ENCODE data around the gene SPG7. TPM values are rescaled to one million over a fixed set of nuclear protein-coding genes. Genes with fewer than 3 reads are reported as not detected.

The SPG7 gene
- total RNA-seq, 2 donors from 2014 or later: 64.1 to 65.2 TPM

DNA sequence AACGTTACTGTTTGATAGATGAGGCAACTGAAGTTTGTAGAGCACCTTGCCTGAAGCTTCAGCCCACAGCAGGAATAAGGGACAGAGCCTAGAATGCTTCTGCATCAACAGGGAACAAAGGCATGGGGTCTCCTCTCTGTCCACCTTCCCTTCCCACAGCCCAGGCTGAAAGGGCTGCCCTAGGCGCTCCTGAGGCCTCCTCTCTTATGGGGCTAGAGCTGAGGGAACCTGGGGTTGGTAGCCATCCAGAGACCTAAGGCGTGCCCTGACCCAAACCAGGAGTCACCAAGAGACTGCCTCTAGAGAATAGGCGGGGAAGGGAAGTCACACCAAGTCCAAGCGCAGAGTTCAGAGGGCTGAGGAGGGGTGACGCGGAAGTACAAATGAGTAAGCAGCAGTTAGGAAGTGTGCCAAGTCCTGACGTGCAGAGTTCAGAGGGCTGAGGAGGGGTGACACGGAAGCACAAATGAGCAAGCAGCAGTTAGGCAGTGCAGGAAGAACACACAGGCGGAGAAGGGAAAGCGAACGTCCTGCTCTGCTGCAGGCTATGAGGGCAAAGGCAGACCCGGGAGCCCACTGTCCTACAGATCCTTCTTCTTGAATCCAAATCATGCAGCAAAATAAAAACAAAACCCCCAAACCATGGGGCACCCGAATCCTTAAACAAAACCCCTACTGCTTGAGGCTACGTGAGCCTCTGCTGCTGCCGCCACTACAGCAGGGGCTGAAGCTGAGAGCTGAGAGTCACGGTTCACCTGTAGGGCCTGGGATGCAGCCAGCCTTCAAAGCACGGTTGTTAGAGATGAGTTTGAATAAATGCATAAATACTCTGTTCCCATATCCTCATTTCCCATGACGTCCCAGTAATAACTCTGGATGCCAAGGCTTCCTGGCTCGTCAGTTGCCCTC is 2.7 kb upstream of the SPG7 start:
- peak; percentile 96 for DNase-seq (ENCODE audit: low spot score)
- intact Hi-C loops (cut with DNase I): loop anchor here (10.0 kb wide), 2 partner anchors 161 to 261 kb away; no protein-coding TSS in a partner anchor

DNA sequence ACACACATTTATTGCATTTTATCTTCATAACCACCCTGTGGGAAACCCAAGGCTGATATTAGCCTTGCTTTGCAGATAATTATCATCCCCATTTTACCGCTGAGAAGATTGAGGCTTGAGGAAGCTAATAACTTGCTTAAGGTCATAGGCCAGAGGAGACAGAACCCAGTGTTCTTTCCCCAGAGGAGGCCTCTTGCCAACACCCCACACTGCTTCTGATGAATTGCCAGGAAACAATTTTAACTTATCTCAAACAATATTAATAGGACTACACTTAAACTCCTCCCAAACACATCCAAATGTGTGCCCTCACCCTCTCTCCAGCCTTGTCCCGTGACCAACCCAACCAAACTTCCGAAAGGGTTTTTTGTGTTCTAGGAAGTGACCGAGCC is 2.1 kb upstream of the SPG7 start:
- intact Hi-C loops (cut with DNase I): loop anchor here (10.0 kb wide), 2 partner anchors 161 to 261 kb away; no protein-coding TSS in a partner anchor

DNA sequence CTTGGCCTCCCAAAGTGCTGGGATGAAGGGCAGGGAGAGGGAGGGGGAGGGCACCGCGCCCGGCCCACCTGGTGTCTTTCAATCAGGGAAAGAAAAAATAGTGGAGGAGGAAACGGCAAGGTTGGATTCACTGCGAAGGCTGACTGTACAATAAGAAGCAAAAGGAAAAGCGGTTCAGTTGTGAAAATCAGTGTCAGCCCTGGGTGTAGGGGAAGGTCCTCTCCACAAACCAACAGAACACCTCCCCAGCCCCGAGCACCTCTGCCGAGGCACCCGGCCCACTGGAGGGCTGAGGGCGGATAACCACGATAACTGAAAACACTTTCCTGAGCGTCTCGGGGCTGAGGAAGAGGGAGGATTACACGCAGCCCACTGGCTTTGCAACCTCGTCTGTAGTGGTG is 1.4 kb upstream of the SPG7 start:
- DNase-seq (ENCODE audit: low spot score): no peak
- intact Hi-C loops (cut with DNase I): loop anchor here (10.0 kb wide), 2 partner anchors 162 to 262 kb away; no protein-coding TSS in a partner anchor

More for the DNA sequence above, 2.1 kb upstream of the SPG7 start:
- no peak for DNase-seq (ENCODE audit: low spot score)

DNA sequence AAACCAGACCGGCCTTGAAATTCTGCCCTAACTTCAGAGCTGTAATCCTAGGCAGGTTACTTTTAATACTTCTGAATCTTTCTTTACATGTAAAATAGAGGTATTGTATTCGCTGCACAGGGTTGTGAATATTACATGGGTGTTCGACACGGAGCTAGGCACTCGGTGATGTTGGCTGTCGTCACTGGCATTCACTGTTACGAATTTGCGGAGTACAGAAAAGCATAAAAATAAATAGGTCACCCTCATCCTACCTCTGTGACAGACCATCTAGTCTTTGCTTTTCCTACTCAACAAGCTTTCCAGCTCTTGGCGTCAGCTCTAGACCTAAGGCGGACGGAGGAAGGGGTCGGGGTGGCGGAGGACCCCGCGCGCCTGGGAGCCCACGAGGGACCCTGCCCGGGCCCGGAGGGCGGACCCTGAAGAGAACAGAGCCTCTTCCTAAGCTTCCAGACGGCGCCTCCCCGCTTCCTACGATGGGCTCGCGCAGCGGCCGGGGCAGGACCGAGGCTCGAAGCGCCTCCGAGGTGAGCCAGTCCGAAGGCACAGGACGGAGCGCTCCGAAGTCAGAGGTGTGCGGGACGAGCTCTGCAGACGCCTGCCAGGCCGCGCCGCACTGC is 879 bp upstream of the SPG7 start:
- intact Hi-C loops (cut with DNase I): loop anchor here (10.0 kb wide), 2 partner anchors 163 to 263 kb away; no protein-coding TSS in a partner anchor

DNA sequence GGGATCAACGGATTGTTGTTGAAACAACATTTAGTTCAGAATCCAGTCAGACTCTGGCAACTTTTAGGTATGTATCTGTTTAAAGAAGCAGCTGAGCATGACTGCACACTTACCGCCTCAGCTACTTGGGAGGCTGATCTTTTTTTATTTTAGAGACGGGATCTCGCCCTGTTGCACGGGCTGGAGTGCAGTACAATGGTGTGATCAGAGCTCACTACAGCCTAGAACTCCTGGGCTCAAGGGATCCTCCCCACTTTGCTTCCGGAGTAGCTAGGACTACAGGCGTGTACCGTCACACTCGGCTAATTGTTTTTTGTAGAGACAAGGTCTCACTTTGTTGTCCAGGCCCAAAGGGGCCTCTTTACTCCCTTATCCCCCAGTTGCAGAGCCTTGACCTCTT is 2.3 kb downstream of the SPG7 start:
- DNase-seq (ENCODE audit: low spot score): no peak
- intact Hi-C loops (cut with DNase I): no loop called here

More for the DNA sequence above, 879 bp upstream of the SPG7 start:
- no peak for DNase-seq (ENCODE audit: low spot score)

DNA sequence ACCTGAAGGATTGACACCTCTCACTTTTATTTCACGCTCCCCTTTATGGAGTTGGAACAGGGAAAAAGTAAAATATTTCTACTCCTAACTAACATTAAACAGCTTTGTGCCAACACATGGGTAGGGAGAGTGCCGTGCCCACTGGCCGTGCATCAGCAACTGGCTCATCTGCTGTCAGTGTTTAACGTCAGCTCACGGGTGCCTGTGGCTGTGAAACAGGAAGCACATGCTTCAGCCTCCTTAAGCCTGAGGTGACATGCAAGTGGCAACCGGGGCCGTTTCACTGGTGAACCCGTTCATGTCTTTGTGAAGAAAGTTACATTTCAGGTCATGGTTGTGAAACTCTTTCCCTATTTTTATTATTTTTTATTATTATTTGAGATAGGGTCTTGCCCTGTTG is 3.2 kb downstream of the SPG7 start:
- intact Hi-C loops (cut with DNase I): no loop called here
- DNase-seq (ENCODE audit: low spot score): no peak

DNA sequence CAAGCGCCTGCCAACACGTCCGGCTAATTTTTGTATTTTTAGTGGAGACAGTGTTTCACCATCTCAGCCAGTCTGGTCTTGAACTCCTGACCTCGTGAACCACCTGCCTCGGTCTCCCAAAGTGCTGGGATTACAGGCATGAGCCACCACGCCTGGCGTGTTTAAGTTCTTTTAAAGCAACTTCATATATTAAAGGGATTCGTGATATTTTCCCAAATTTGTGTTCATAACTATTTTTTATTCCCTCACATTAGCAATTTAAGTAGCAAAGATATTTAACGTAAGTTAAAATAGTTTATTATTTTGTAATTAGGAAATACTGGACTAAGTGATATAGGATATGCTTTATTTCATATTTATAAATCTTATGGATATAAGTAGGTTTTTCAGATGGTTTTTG is 4.2 kb downstream of the SPG7 start:
- intact Hi-C loops (cut with DNase I): no loop called here
- no peak for DNase-seq (ENCODE audit: low spot score)

DNA sequence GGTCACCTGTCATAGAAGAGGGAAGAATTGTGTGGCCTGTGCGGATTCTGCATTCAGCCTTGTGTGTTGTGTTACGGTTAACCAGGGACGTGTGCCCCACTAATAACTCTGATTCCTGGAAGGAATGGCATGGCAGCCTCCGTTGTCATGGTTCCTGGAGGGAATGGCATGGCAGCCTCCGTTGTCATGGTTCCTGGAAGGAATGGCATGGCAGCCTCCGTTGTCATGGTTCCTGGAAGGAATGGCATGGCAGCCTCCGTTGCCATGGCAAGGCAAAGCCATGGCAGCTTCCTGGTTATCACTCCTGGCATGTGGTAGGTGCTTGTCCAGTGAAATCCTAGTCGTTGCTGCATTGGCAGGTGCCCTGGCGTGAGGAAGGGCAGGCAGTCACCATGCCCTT is 8.9 kb downstream of the SPG7 start:
- DNase-seq (ENCODE audit: low spot score): no peak
- intact Hi-C loops (cut with DNase I): no loop called here

DNA sequence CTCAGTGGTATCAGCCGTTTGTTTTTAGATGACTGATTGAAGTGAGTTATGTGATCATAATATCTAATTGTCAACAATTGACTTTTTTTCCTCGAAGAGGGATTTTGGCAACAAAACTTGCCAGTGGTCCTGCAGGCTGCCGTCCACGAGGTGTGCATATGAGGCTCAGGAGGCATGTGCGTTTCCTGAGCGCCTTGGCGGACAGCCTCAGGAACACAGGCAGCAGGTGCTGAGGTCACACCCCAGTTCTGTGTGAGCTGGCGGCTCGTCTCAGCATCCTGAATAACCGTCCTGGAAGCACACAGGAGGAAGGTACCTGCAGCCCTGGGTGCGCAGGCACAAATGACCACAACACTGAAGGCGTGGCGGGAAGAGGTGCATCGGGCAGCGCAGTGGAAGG is 11.7 kb downstream of the SPG7 start:
- intact Hi-C loops (cut with DNase I): no loop called here
- no peak for DNase-seq (ENCODE audit: low spot score)

DNA sequence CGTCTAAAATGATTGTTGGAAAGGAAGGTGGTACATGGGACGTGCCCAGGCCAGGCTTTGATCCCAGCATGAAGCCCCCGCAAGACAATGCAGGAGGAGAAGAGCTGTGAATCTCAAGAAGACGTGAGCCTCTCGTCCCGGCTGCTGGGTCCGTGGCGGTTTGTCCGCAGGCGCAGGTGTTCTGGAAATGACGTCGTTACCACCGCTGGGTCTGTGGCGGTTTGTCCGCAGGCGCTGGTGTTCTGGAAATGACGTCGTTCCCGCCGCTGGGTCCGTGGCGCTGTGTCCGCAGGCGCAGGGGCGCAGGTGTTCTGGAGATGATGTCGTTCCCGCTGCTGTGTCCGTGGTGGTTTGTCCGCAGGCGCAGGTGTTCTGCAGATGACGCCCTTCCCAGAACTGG is 14.1 kb downstream of the SPG7 start:
- intact Hi-C loops (cut with DNase I): no loop called here
- no peak for DNase-seq (ENCODE audit: low spot score)

DNA sequence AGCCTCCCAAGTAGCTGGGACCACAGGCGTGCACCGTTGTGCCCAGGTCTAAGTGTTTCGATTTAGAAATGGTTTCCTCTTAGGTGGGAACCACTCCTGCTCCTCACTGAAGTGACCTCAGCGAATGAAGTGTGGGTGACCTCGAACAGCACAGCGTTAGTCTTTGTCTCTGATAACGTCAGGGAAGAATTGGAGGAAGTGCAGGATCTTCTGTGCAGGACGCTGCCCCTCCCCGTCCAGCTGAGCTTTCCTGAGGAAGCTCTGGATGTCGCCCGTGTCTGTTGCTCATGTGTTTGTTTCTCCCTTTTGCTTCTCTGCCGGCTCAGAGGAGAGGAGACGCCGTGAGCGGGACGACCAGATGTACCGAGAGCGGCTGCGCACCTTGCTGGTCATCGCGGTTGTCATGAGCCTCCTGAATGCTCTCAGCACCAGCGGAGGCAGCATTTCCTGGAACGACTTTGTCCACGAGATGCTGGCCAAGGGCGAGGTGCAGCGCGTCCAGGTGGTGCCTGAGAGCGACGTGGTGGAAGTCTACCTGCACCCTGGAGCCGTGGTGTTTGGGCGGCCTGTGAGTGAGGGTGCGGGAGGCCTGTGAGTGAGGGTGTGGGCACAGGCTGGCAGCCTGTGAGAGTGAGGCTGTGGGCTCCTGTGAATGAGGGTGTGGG is 15.6 kb downstream of the SPG7 start:
- intact Hi-C loops (cut with DNase I): no loop called here

DNA sequence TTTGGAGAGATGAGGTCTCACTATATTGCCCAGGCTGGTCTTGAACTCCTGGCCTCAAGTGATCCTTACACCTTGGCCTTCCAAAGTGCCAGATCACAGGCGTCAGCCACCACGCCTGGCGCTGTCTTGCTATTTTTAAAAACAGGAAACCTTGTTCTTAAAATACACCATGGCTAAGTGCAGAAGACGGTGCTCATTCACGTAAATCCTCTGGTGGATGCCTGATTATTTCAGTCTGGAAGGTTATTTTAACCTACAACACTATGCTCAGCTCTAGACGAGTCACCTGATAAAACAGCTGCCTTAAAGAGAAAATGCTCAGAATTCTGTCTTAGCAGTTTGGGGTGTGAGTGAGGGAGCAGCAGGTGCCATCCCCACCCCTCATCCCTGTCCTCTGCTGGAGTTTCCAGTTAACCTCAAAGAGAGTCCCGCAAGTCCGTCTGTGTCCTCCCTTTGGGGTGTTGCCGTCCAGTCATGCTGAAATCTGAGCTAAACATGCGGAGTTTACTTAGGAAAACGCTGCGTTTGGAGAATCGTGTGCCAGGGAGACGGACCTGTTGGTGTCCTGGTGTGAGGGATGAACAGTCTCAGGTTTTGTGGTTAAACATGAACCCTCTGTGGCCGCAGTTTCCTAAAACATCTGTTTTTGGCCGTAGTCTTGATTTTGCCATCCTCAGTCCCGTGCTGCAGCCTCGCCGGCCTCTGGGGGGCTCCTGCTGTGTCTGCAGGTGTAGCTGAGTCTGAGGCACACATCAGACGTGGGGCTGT is 17.1 kb downstream of the SPG7 start:
- intact Hi-C loops (cut with DNase I): no loop called here
- DNase-seq (ENCODE audit: low spot score): no peak

More for the DNA sequence above, 15.6 kb downstream of the SPG7 start:
- no peak for DNase-seq (ENCODE audit: low spot score)

DNA sequence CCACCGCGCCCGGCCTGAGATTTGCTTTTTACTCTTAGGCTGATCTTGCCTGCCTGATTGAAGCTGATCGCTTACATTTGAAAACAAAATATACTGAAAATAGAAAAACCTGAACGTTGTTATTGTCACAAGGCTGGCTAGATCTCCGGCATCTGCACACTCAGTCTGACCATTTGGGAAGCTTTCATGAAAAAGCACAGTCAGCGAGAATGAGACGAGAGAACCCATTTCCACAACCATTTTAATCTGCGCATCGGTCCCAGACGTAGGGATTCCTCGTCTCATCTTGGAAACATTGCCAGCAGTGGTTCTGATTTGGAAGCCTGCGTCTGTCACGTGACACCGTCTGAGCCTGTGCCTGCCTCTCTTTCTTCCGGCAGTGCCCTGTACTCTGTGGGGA is 20.9 kb downstream of the SPG7 start:
- intact Hi-C loops (cut with DNase I): no loop called here

DNA sequence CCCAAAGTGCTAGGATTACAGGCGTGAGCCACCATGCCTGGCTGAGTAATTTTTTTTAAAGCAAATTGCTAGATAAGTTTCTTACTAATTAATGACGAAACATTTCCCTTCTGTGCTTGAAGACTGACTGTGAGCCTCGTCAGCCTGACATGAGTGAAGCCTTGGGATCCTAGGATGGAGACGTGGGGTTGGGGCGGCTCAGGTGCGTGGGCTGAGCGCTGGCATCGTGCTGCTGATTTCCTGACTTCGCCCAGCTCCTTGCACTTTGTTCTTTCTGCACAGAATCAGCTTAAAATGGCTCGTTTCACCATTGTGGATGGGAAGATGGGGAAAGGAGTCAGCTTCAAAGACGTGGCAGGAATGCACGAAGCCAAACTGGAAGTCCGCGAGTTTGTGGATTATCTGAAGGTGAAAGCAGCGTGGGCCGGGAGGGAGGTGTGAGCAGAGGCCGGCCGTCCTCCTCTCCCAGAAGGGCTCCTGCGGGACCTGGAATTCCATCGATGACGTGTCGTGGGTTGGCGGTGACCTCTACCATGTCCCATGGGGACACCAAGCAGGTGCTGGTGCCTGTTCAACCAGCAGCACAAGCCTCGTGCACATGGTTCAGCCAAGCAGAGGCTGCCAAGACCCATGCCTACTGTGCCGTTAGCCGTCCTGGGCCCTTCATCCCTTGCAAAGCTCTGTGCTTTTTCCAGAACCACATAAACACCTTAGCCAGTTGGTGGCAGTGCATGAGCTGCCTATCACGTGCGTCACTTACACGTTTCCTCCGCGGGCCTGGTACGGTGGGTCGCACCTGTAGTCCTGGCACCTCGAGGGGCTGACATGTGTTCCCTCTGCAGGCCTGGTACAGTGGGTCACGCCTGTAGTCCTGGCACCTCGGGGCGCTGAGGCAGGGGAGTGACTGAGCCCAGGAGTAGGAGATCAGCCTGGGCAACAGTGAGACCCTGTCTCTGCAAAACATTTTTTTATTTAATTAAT is 22.5 kb downstream of the SPG7 start:
- intact Hi-C loops (cut with DNase I): no loop called here
- DNase-seq (ENCODE audit: low spot score): no peak

More for the DNA sequence above, 20.9 kb downstream of the SPG7 start:
- DNase-seq (ENCODE audit: low spot score): no peak

DNA sequence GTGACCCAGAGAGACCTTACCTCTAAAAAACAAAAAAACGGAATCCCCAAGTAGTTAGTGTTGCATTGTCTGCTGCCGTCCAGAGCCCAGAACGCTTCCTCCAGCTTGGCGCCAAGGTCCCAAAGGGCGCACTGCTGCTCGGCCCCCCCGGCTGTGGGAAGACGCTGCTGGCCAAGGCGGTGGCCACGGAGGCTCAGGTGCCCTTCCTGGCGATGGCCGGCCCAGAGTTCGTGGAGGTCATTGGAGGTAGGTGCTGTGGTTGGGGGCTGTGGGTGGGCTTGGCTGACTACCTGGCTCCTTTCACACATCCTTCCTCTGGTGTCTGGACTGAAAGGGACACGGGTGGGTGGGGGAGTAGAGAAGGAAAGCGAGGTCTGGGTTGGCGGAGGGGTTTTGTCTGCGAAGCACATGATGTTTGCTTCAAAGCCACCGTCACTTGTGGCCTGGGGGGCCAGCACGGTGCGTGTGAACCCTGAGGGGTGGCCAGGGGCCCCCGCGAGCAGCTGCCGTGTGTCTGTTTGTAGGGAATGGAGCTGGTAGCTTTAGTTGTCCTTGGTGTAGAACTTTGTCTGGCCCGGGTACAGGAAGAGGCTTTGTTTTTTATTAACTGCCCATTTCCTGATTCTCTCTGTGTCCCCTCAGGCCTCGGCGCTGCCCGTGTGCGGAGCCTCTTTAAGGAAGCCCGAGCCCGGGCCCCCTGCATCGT is 23.8 kb downstream of the SPG7 start:
- no peak for DNase-seq (ENCODE audit: low spot score)
- intact Hi-C loops (cut with DNase I): no loop called here

DNA sequence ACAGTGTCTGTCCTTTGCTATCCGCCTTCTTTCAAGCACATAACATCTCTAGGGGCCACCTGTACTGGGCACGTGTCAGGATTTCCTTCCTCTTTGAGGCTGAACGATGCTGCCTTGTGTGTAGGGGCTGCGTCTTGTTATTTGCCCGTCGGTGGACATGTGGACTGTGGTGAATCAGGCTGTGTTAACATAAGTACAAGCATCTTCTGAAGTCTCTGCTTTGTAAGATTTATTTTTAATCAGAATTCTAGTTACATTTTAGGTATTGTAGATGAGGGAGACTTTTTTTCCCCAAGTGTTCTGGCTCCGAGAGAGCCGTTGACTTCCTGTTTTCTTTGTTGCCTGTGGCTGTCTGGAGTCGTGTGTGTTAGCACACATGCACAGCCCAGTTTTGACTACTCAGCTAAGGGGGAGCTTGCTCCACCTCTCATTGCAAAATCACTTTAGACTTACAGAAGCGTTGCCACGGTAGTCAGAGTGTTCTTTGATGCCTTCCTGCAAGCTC is 26.1 kb downstream of the SPG7 start:
- intact Hi-C loops (cut with DNase I): no loop called here
- DNase-seq (ENCODE audit: low spot score): no peak

DNA sequence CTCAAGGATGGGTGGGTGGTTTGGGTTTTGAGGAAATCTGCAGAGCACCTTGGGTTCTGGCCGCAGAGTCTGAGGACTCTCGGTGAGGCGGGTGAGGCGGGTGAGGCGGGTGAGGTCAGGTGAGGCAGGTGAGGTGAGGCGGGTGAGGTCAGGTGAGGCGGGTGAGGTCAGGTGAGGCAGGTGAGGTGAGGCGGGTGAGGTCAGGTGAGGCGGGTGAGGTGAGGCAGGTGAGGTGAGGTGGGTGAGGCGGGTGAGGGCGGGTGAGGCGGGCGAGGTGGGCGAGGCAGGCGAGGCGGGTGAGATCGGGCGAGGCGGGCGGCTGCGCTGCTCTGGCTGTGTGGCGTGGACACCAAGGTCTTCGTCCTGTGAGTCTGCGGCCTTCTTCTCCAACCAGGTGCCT is 28.2 kb downstream of the SPG7 start:
- intact Hi-C loops (cut with DNase I): no loop called here
- no peak for DNase-seq (ENCODE audit: low spot score)
